ENCODE results near the gene SLC22A31. TPM values are rescaled to one million over a fixed set of nuclear protein-coding genes. Genes with fewer than 3 reads are reported as not detected.

The SLC22A31 gene
- total RNA-seq, 1 donor from 2014 or later = 0.54 TPM

- H3K4me3 Mint-ChIP-seq (ENCODE audit: unreplicated experiment) = no peak overlapping the region
- DNase-seq (ENCODE audit: low spot score) = no peak
- H3K36me3 Mint-ChIP-seq (ENCODE audit: low read depth, unreplicated experiment) = no peaks in the 10 kb centered on the region
- H3K27me3 Mint-ChIP-seq (ENCODE audit: unreplicated experiment) = peaks cover 6% of the 10 kb centered on the region
- TF ChIP-seq, protein P1, sequence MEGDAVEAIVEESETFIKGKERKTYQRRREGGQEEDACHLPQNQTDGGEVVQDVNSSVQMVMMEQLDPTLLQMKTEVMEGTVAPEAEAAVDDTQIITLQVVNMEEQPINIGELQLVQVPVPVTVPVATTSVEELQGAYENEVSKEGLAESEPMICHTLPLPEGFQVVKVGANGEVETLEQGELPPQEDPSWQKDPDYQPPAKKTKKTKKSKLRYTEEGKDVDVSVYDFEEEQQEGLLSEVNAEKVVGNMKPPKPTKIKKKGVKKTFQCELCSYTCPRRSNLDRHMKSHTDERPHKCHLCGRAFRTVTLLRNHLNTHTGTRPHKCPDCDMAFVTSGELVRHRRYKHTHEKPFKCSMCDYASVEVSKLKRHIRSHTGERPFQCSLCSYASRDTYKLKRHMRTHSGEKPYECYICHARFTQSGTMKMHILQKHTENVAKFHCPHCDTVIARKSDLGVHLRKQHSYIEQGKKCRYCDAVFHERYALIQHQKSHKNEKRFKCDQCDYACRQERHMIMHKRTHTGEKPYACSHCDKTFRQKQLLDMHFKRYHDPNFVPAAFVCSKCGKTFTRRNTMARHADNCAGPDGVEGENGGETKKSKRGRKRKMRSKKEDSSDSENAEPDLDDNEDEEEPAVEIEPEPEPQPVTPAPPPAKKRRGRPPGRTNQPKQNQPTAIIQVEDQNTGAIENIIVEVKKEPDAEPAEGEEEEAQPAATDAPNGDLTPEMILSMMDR (IDR thresholded peaks at IDR 0.05; ENCODE audit: unreplicated experiment) = no peak
- H3K9me3 Mint-ChIP-seq (ENCODE audit: unreplicated experiment) = no peaks in the 10 kb centered on the region
- no peak overlapping the region for H3K27ac Mint-ChIP-seq (ENCODE audit: unreplicated experiment)
- H3K4me1 Mint-ChIP-seq (ENCODE audit: unreplicated experiment) = no peaks in the 10 kb centered on the region
These were observed 21.7 kb downstream of the SLC22A31 start for GRCh38 chr16:89178453-89179147.

DNA sequence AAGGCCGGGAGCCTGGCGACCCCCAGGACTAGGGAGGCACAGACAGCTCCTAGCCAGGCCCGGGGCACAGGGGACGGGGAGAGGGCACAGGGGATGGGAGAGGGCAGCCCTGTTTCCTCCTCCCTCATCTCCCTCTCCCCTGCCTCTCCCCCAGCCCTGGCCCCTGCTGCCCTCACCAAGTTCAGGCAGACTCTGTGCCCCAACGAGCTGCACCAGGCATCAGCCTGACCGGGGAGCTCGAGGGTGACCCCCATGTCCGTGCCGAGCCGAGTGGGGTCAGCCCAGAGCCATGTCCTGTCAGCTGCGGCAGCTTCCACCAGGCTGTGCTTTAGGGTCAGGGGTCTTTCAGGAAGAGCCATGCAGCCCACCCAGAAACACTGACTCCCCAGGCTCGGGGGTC, 22.8 kb downstream of the SLC22A31 start:
- Mint-ChIP-seq H3K27me3 (ENCODE audit: unreplicated experiment) (peaks cover 8% of the 10 kb centered on the region), H3K4me3 (ENCODE audit: unreplicated experiment) (no peak overlapping the region), H3K4me1 (ENCODE audit: unreplicated experiment) (no peaks in the 10 kb centered on the region), H3K9me3 (ENCODE audit: unreplicated experiment) (no peaks in the 10 kb centered on the region), H3K27ac (ENCODE audit: unreplicated experiment) (no peak overlapping the region), H3K36me3 (ENCODE audit: low read depth, unreplicated experiment) (no peaks in the 10 kb centered on the region)
- TF ChIP-seq, protein P1 (IDR thresholded peaks at IDR 0.05; ENCODE audit: unreplicated experiment) = no peak
- DNase-seq (ENCODE audit: low spot score) = no peak

DNA sequence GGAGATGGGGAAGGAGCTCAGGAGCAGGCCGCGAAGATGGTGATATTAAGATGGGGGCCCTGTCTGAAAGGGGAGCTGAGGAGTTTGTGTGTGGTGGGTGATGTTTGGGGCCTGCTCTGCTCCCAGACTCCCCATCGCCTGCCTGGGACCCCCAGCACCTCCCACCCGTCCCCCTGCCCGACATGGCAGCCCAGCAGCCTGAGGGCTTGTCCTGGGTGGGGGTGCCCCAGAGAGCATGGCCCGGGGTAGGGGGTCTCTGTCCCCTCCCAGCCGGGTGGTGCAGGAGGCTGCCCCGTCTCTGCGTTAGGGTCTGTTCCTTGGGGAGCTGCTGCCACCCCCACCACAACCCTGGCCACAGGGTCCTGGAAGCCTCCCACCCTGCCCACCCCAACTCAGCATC, 23.6 kb downstream of the SLC22A31 start:
- H3K27me3 Mint-ChIP-seq (ENCODE audit: unreplicated experiment) = peaks cover 8% of the 10 kb centered on the region
- no peaks in the 10 kb centered on the region for H3K4me1 Mint-ChIP-seq (ENCODE audit: unreplicated experiment)
- TF ChIP-seq, protein P1 (IDR thresholded peaks at IDR 0.05; ENCODE audit: unreplicated experiment) = no peak
- no peak overlapping the region for H3K27ac Mint-ChIP-seq (ENCODE audit: unreplicated experiment)
- DNase-seq (ENCODE audit: low spot score) = no peak
- no peaks in the 10 kb centered on the region for H3K9me3 Mint-ChIP-seq (ENCODE audit: unreplicated experiment)
- no peaks in the 10 kb centered on the region for H3K36me3 Mint-ChIP-seq (ENCODE audit: low read depth, unreplicated experiment)
- H3K4me3 Mint-ChIP-seq (ENCODE audit: unreplicated experiment) = no peak overlapping the region

DNA sequence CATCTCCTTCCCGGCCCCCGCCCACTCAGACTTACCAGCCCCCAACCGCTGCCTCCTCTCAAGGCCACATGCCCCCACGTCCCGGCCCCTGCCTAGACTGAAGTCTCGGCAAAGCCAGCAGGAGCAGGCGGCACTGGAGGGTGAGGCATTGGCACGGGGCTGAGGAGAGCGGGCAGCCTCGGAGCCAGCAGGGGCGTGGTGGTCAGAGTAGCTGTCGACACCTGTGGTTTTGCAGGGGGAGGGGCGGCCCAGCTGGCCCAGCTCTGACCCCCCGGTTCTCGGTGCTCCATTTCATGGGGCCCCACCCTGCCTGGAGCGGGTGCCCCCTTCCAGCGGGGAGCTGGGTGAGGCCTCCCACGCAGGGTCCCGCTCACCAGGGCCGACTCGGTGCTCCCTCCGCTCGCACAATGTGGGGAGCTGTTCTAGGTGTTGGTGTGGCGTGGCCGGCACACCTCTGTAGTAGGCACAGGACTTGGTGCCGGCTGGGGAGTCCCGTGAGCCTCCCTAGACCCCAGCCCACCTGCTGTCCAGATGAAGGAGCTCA, 24.1 kb downstream of the SLC22A31 start:
- DNase-seq (ENCODE audit: low spot score) = no peak
- no peaks in the 10 kb centered on the region for H3K4me1 Mint-ChIP-seq (ENCODE audit: unreplicated experiment)
- no peak overlapping the region for H3K27ac Mint-ChIP-seq (ENCODE audit: unreplicated experiment)
- H3K9me3 Mint-ChIP-seq (ENCODE audit: unreplicated experiment) = no peaks in the 10 kb centered on the region
- H3K36me3 Mint-ChIP-seq (ENCODE audit: low read depth, unreplicated experiment) = no peaks in the 10 kb centered on the region
- TF ChIP-seq, protein P1 (IDR thresholded peaks at IDR 0.05; ENCODE audit: unreplicated experiment) = no peak
- no peak overlapping the region for H3K4me3 Mint-ChIP-seq (ENCODE audit: unreplicated experiment)
- peaks cover 8% of the 10 kb centered on the region for H3K27me3 Mint-ChIP-seq (ENCODE audit: unreplicated experiment)

Measured in endothelial cell (in vitro differentiated cells).